HCT116 (cell line): ENCODE results near the gene KRT14. TPM values are rescaled to one million over a fixed set of nuclear protein-coding genes. Genes with fewer than 3 reads are reported as not detected.

Source experiments
- ATAC-seq: fragments of 200-7000 bp; cut with Tn5 transposase; 2 replicates; pipeline ENCODE4 v1.9.1; 2020; ENCODE audit warnings: mild to moderate bottlenecking, moderate library complexity
- BruUV-seq: library from RNA; stranded (reverse); fragments of 400-500 nt; replicated peaks from 2 replicates; lab custom pipeline; 2021; lab: Mats Ljungman, UMichigan
- CTCF ChIA-PET: fragments of 300-600 bp; sonication (Branson Sonifier 250); formaldehyde crosslinking; loops from one replicate; lab custom pipeline; 2021; ENCODE audit warnings: antibody characterized with exemption; lab: Charles Lee
- POLR2A ChIA-PET: fragments of 300-600, 350-600 bp; sonication (Branson Sonifier 250); formaldehyde crosslinking; loops from one replicate; lab custom pipeline; 2021; ENCODE audit warnings: antibody characterized with exemption; lab: Charles Lee
- RAD21 ChIA-PET, 2 experiments: fragments of 300-600 bp; sonication (Branson Sonifier 250); formaldehyde crosslinking; loops; one replicate each; lab custom pipeline; 2023; ENCODE audit warnings: low total read pairs in 2 of 2; ENCODE audit not compliant: uncharacterized antibody in 2 of 2, unreplicated experiment in 2 of 2, low non-redundant PET in 1 of 2; lab: Charles Lee
- DNase-seq: peaks from one replicate; pipeline ENCODE4 v3.0.0-alpha.2; 2010; ENCODE audit warnings: low read depth, low spot score
- H2AFZ ChIP-seq: fragments of 200-600 bp; shearing (Covaris generic), sonication (generic); 2 replicates; pipeline ENCODE4 v1.6.1; 2017; ENCODE audit warnings: low read depth, mixed run types, mixed read lengths, antibody characterized with exemption, low read length; ENCODE audit not compliant: poor library complexity, severe bottlenecking
- H3K27ac ChIP-seq: 2 replicates; pipeline ENCODE4 v1.5.1; 2012; ENCODE audit warnings: low read depth, low read length
- H3K27me3 ChIP-seq: fragments of 200-600 bp; sonication (generic); 2 replicates; pipeline ENCODE4 v1.6.1; 2016; ENCODE audit warnings: mixed run types, low read length, mixed read lengths; ENCODE audit not compliant: insufficient read depth
- H3K36me3 ChIP-seq, 2 experiments: fragments of 200-500 bp in 1 of 2; fragments of 200-600 bp in 1 of 2; sonication (Bioruptor generic) in 1 of 2; sonication (generic) in 1 of 2; 2 replicates each; pipeline versions ENCODE4 v1.5.1 to v1.6.1; 2014 to 2016; ENCODE audit warnings: low read length in 2 of 2, inconsistent platforms in 1 of 2, mixed read lengths in 1 of 2, mixed run types in 1 of 2; ENCODE audit not compliant: insufficient read depth in 2 of 2, control insufficient read depth in 1 of 2
- H3K4me1 ChIP-seq, 2 experiments: fragments of 200-600 bp in 1 of 2; sonication (generic) in 1 of 2; 2 replicates each; pipeline versions ENCODE4 v1.5.1 to v1.6.1; 2012 to 2017; ENCODE audit warnings: low read length in 2 of 2, inconsistent platforms in 1 of 2, mild to moderate bottlenecking in 1 of 2, mixed read lengths in 1 of 2, mixed run types in 1 of 2, moderate library complexity in 1 of 2; ENCODE audit not compliant: insufficient read depth in 2 of 2, control insufficient read depth in 1 of 2
- H3K4me2 ChIP-seq: fragments of 200-600 bp; sonication (generic); 2 replicates; pipeline ENCODE4 v1.6.1; 2017; ENCODE audit warnings: mixed run types, low read length, mixed read lengths
- H3K4me3 ChIP-seq, 2 experiments: fragments of 200-600 bp in 1 of 2; sonication (generic) in 1 of 2; replicated peaks in 1 of 2; 2 replicates each; pipeline ENCODE4 v1.5.1; 2011 to 2016; ENCODE audit warnings: low read length in 2 of 2, control low read depth in 1 of 2, low read depth in 1 of 2, mild to moderate bottlenecking in 1 of 2, mixed read lengths in 1 of 2, mixed run types in 1 of 2
- H3K79me2 ChIP-seq: fragments of 200-600 bp; sonication (generic); 2 replicates; pipeline ENCODE4 v1.6.1; 2017; ENCODE audit warnings: mild to moderate bottlenecking, mixed run types, low read length, moderate library complexity, mixed read lengths; ENCODE audit not compliant: insufficient read depth
- H3K9ac ChIP-seq: fragments of 200-600 bp; sonication (generic); 2 replicates; pipeline ENCODE4 v1.6.1; 2016; ENCODE audit warnings: low read length, mixed read lengths
- H3K9me2 ChIP-seq: fragments of 200-600 bp; sonication (generic), shearing (Covaris generic); 2 replicates; pipeline ENCODE4 v1.6.1; 2017; ENCODE audit warnings: mixed run types, mild to moderate bottlenecking, moderate library complexity; ENCODE audit not compliant: insufficient read depth
- H3K9me3 ChIP-seq, 2 experiments: fragments of 200-500 bp in 1 of 2; fragments of 200-600 bp in 1 of 2; sonication (Bioruptor generic) in 1 of 2; sonication (generic) in 1 of 2; 2 replicates each; pipeline ENCODE4 v1.6.1; 2014 to 2017; ENCODE audit warnings: low read length in 2 of 2, mixed read lengths in 2 of 2, inconsistent platforms in 1 of 2, low read depth in 1 of 2, mild to moderate bottlenecking in 1 of 2, mixed run types in 1 of 2, moderate library complexity in 1 of 2; ENCODE audit not compliant: control insufficient read depth in 1 of 2, insufficient read depth in 1 of 2
- H4K20me1 ChIP-seq: fragments of 200-600 bp; sonication (generic), shearing (Covaris generic); 2 replicates; pipeline ENCODE4 v1.6.1; 2017; ENCODE audit warnings: mixed run types, mild to moderate bottlenecking, moderate library complexity; ENCODE audit not compliant: insufficient read depth
- JUND ChIP-seq: IDR thresholded peaks from 2 replicates; pipeline ENCODE4 v1.6.1; 2012
- SP1 ChIP-seq: IDR thresholded peaks from 2 replicates; pipeline ENCODE4 v1.6.1; 2012; ENCODE audit warnings: low read depth
- ZBTB33 ChIP-seq: IDR thresholded peaks from 2 replicates; pipeline ENCODE4 v1.6.1; 2011; ENCODE audit warnings: mild to moderate bottlenecking, low read length, moderate library complexity; ENCODE audit not compliant: insufficient replicate concordance; ENCODE audit errors: extremely low read depth
- intact Hi-C: fragments of 100-400 bp; cut with micrococcal nuclease; formaldehyde crosslinking; loops from 2 replicates; pipeline ENCODE4 v1.10.0; 2022
- total RNA-seq: library from RNA; stranded (reverse); gene quantifications from one replicate; pipeline ENCODE4 v1.2.1, GENCODE V29; 2021; ENCODE audit not compliant: unreplicated experiment

The KRT14 gene
- total RNA-seq, 1 experiment from 2014 or later, result not detected

- no TSS peak for BruUV-seq
- RAD21 ChIA-PET, result no interaction called here
- Histone ChIP-seq H4K20me1 (no peaks in the 10 kb centered on the region), H3K4me3 (no peak overlapping the region), H2AFZ (no peak overlapping the region), H3K9ac (no peak overlapping the region), H3K79me2 (no peaks in the 10 kb centered on the region), H3K9me2 (no peaks in the 10 kb centered on the region), H3K4me2 (peak overlapping the region; percentile 30), H3K27me3 (no peaks in the 10 kb centered on the region), H3K4me1 (peaks cover 23 to 71% of the 10 kb centered on the region in 2 experiments), H3K36me3 (no peaks in the 10 kb centered on the region), H3K27ac (no peak overlapping the region), H3K9me3 (no peaks in the 10 kb centered on the region)
- POLR2A ChIA-PET, result interaction anchor here (1.2 to 6.5 kb wide), 5 partner anchors 8 to 148 kb away, joined by 3 to 68 read pairs (median 6); partner anchors contain the start of genes EIF1 and KRT19
- DNase-seq (no peak), ATAC-seq (no peak)
- intact Hi-C loops, result loop anchor here (10.0 kb wide), 1 partner anchor 926 kb away; no protein-coding TSS in a partner anchor
- peak; percentile 38; the same call in 1 of the 2 replicates for TF ChIP-seq SP1
- peak; percentile 45 for TF ChIP-seq JUND
- no peak for TF ChIP-seq ZBTB33
- CTCF ChIA-PET, result interaction anchor here (0.9 to 3.0 kb wide), 5 partner anchors 8 to 122 kb away, joined by 3 to 14 read pairs (median 4); partner anchors contain the start of gene KRT19
Measured at GRCh38 chr17:41540921-41541625, 45.6 kb downstream of the KRT14 start.
